A549 (cell line): ENCODE results near the gene FHL2. TPM values are rescaled to one million over a fixed set of nuclear protein-coding genes. Genes with fewer than 3 reads are reported as not detected.

Experiments
- ATAC-seq, 2 experiments: fragments of 200-7000 bp in 1 of 2; fragments of >200 bp in 1 of 2; cut with Nextera tagmentation in 1 of 2; cut with Tn5 transposase in 1 of 2; 3 replicates each; pipeline versions ENCODE4 v1.8.0 to v1.9.1; 2018 to 2020; ENCODE audit warnings: mild to moderate bottlenecking in 1 of 2, moderate library complexity in 1 of 2
- CTCF ChIA-PET: fragments of 300-600 bp; sonication (Branson Sonifier 250); formaldehyde crosslinking; extraction: SDS; loops from one replicate; lab custom pipeline; 2021; ENCODE audit warnings: antibody characterized with exemption, inconsistent platforms; lab: Yijun Ruan, JAX
- POLR2A ChIA-PET: fragments of 350-600 bp; formaldehyde crosslinking; extraction: SDS; loops from one replicate; lab custom pipeline; 2021; ENCODE audit warnings: antibody characterized with exemption, inconsistent platforms; lab: Yijun Ruan, JAX
- DNase-seq, 2 experiments: peaks; one replicate each; pipeline versions ENCODE4 v3.0.0 to v3.0.0-alpha.2; 2011 to 2016; ENCODE audit warnings: low read depth in 1 of 2, low spot score in 1 of 2
- FAIRE-seq: peaks from 2 replicates; lab custom pipeline; 2011; peaks lifted over from hg19 to GRCh38; lab: Jason Lieb, UNC
- H3K27ac ChIP-seq, 2 experiments: fragments of >200 bp; sonication (Bioruptor Twin); formaldehyde crosslinking; 3 replicates each; pipeline ENCODE4 v1.5.1; 2016 to 2017
- H3K4me1 ChIP-seq: fragments of >200 bp; sonication (Bioruptor Twin); formaldehyde crosslinking; 3 replicates; pipeline ENCODE4 v1.6.1; 2016
- H3K4me2 ChIP-seq: fragments of >200 bp; sonication (Bioruptor Twin); formaldehyde crosslinking; 3 replicates; pipeline ENCODE4 v1.6.1; 2016
- H3K4me3 ChIP-seq: fragments of >200 bp; sonication (Bioruptor Twin); formaldehyde crosslinking; 3 replicates; pipeline ENCODE4 v1.5.1; 2016
- H3K9me3 ChIP-seq: fragments of >200 bp; sonication (Bioruptor Twin); formaldehyde crosslinking; 3 replicates; pipeline ENCODE4 v1.6.1; 2016
- BHLHE40 ChIP-seq: IDR thresholded peaks from 2 replicates; pipeline ENCODE4 v1.6.1; 2012; ENCODE audit warnings: low read depth, low read length, inconsistent platforms
- CBX2 ChIP-seq: fragments of 200-600 bp; sonication (generic); IDR thresholded peaks from 2 replicates; pipeline ENCODE4 v1.6.1; 2016; ENCODE audit warnings: low read depth, mild to moderate bottlenecking, borderline replicate concordance
- CBX8 ChIP-seq: fragments of 200-600 bp; sonication (generic); IDR thresholded peaks from 2 replicates; pipeline ENCODE4 v1.6.1; 2016
- CHD2 ChIP-seq: fragments of 150-350 bp; IDR thresholded peaks from 2 replicates; pipeline ENCODE4 v1.6.1; 2014; ENCODE audit warnings: low read length; ENCODE audit not compliant: partially characterized antibody
- EP300 ChIP-seq, 2 experiments: fragments of >200 bp; sonication (Bioruptor Twin); formaldehyde crosslinking; IDR thresholded peaks; 2 replicates in 1 of 2; 3 replicates in 1 of 2; pipeline ENCODE4 v1.6.1; 2016 to 2017
- ESRRA ChIP-seq: fragments of 150-350 bp; IDR thresholded peaks from 2 replicates; pipeline ENCODE4 v1.6.1; 2014; ENCODE audit warnings: mild to moderate bottlenecking, low read length, borderline replicate concordance
- FOSL2 ChIP-seq, 2 experiments: fragments of 450-650 bp in 1 of 2; fragments of >200 bp in 1 of 2; sonication (Bioruptor Twin) in 1 of 2; formaldehyde crosslinking; IDR thresholded peaks; 2 replicates each; pipeline versions ENCODE4 v1.5.0 to v1.6.1; 2016 to 2020; ENCODE audit warnings: mild to moderate bottlenecking in 1 of 2, moderate library complexity in 1 of 2
- GATA3 ChIP-seq: IDR thresholded peaks from 2 replicates; pipeline ENCODE4 v1.6.1; 2012; ENCODE audit warnings: borderline replicate concordance
- HDAC2 ChIP-seq: fragments of 200-600 bp; sonication (generic); IDR thresholded peaks from 2 replicates; pipeline ENCODE4 v1.6.1; 2016
- HES2 ChIP-seq: fragments of >200 bp; sonication (Bioruptor Twin); formaldehyde crosslinking; IDR thresholded peaks from 2 replicates; pipeline ENCODE4 v1.6.1; 2016
- HOXA7 ChIP-seq: fragments of 250-450 bp; sonication (Bioruptor Pico); IDR thresholded peaks from 2 replicates; pipeline ENCODE4 v1.5.0; 2020; ENCODE audit warnings: mild to moderate bottlenecking, moderate library complexity
- HOXB5 ChIP-seq: fragments of 250-450 bp; sonication (Bioruptor Pico); IDR thresholded peaks from 2 replicates; pipeline ENCODE4 v1.5.0; 2020; ENCODE audit warnings: mild to moderate bottlenecking, moderate library complexity
- JUN ChIP-seq, 2 experiments: fragments of >200 bp; sonication (Bioruptor Twin); formaldehyde crosslinking; IDR thresholded peaks; 2 replicates in 1 of 2; 3 replicates in 1 of 2; pipeline ENCODE4 v1.6.1; 2016 to 2017
- KDM5A ChIP-seq: fragments of 200-600 bp; sonication (generic); IDR thresholded peaks from 2 replicates; pipeline ENCODE4 v1.6.1; 2016; ENCODE audit warnings: antibody characterized with exemption, mild to moderate bottlenecking
- MAX ChIP-seq: IDR thresholded peaks from 2 replicates; pipeline ENCODE4 v1.6.1; 2012
- MYC ChIP-seq: IDR thresholded peaks from 2 replicates; pipeline ENCODE4 v1.6.1; 2012; ENCODE audit warnings: mild to moderate bottlenecking, inconsistent platforms, low read length, improper control_type of control experiment, borderline replicate concordance
- NPAS2 ChIP-seq: fragments of 250-450 bp; sonication (Bioruptor Pico); IDR thresholded peaks from 2 replicates; pipeline ENCODE4 v1.8.0; 2022; ENCODE audit warnings: mild to moderate bottlenecking, moderate library complexity, borderline replicate concordance
- NR3C1 ChIP-seq: fragments of >200 bp; sonication (Bioruptor Twin); formaldehyde crosslinking; IDR thresholded peaks from 3 replicates; pipeline ENCODE4 v1.6.1; 2017
- PHF8 ChIP-seq: fragments of 200-600 bp; sonication (generic); IDR thresholded peaks from 2 replicates; pipeline ENCODE4 v1.6.1; 2016; ENCODE audit warnings: low read depth, mild to moderate bottlenecking, antibody characterized with exemption, moderate library complexity, borderline replicate concordance
- POLR2A ChIP-seq: IDR thresholded peaks from 2 replicates; pipeline ENCODE4 v1.6.1; 2012; ENCODE audit warnings: mild to moderate bottlenecking, low read length
- RAD21 ChIP-seq, 2 experiments: fragments of >200 bp in 1 of 2; sonication (Bioruptor Twin) in 1 of 2; formaldehyde crosslinking in 1 of 2; IDR thresholded peaks in 1 of 2; conservative IDR thresholded peaks in 1 of 2; 2 replicates in 1 of 2; 3 replicates in 1 of 2; pipeline ENCODE4 v1.6.1; 2012 to 2018; ENCODE audit warnings: inconsistent platforms in 1 of 2
- RARB ChIP-seq: fragments of 250-450 bp; sonication (Bioruptor Pico); IDR thresholded peaks from 2 replicates; pipeline ENCODE4 v1.8.0; 2021; ENCODE audit warnings: mild to moderate bottlenecking, moderate library complexity
- TFCP2L1 ChIP-seq: fragments of 250-450 bp; sonication (Bioruptor Pico); IDR thresholded peaks from 2 replicates; pipeline ENCODE4 v1.5.0; 2021; ENCODE audit warnings: mild to moderate bottlenecking
- ZC3H11A ChIP-seq: fragments of 450-650 bp; IDR thresholded peaks from 2 replicates; pipeline ENCODE4 v1.6.1; 2014; ENCODE audit warnings: antibody characterized with exemption, mild to moderate bottlenecking
- WGBS: methylation state at CpG from one replicate; pipeline ENCODE4 v1.1.6; 2017; ENCODE audit errors: missing lambda C conversion rate; 5-methylcytosine and 5-hydroxymethylcytosine counted together
- polyA plus RNA-seq, 4 experiments: library from polyadenylated mRNA; depleted of rRNA in 3 of 4; stranded (reverse); fragments of >200 nt; fragmentation: RNase III in 1 of 4; extraction: RNeasy Plus Mini Kit Qiagen cat#74134 plus additional on column Dnase treatment in 1 of 4; gene quantifications; 2 replicates in 3 of 4; 3 replicates in 1 of 4; pipeline ENCODE4 v1.2.3, GENCODE V29; 2011 to 2017
- TF ChIP-seq, protein P1 (sequence below): fragments of 150-350 bp; IDR thresholded peaks from 2 replicates; pipeline ENCODE4 v1.6.1; 2014; ENCODE audit warnings: low read depth, mild to moderate bottlenecking, low read length
- TF ChIP-seq, protein P2 (sequence below): IDR thresholded peaks from 2 replicates; pipeline ENCODE4 v1.6.1; 2012; ENCODE audit warnings: low read depth, borderline replicate concordance

Gene FHL2
- polyA plus RNA-seq, 2 of the 4 experiments (the other 2 are of a cell fraction): 57.9 to 85.9 TPM

DNA sequence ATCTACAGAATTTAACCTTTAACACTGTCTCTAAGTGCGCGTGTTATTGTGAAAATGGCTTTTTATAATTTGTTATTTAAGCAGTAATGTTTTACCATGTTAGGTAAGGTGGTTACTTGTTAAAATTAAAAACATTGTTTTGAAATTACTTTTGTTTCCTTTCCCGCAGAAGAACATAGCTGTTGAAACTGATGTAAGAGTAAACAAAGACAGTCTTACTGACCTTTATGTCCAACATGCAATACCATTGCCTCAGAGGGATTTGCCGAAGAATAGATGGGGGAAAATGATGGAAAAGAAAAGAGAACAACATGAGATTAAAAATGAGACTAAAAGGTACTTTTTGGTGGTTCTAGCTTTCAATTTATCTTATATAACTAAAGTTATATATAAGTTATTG is 59.4 kb downstream of the FHL2 start:
- Histone ChIP-seq H3K27ac (no peak overlapping the region), H3K9me3 (no peaks in the 10 kb centered on the region)
- TF ChIP-seq HOXA7 (CRISPR knock-in tag) (no peak), CBX8 (no peak)
- TF ChIP-seq, all 56 proteins: peak for 0
- Histone ChIP-seq H3K4me2 (peak overlapping the region; percentile 88), H3K4me1 (peaks cover 20% of the 10 kb centered on the region), H3K4me3 (no peak overlapping the region)
- ATAC-seq: no peak
- ChIA-PET CTCF (interaction anchor here (1.2 to 2.0 kb wide), 4 partner anchors 180 to 207 kb away, joined by 4 to 6 read pairs (median 5); no protein-coding TSS in a partner anchor), POLR2A (no interaction called here)
- no peak for DNase-seq
- 76% methylated on average over 4 of the region's 4 CpGs for WGBS
- no peak for FAIRE-seq

DNA sequence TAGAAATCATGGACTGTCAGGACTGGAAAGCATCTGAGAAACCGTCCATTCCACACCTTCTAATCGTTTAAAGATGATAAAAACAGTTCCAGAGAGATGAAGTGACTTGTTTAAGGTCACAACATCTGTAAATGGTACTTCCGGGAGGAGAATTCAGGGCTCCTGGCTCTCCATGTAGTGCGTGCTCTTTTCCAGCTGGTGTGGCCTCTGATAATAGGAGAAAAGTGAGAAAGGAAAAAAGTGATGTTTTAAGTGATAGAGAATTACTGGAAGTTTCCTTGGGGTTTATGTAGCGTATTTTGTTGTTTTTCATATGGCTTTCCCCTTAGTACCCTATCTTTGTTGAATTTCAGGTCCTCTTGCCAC is 60.8 kb downstream of the FHL2 start:
- WGBS: 2% methylated on average over 5 of the region's 5 CpGs
- no peak for FAIRE-seq
- ChIA-PET POLR2A (no interaction called here), CTCF (interaction anchor here (0.8 to 1.1 kb wide), 2 partner anchors 183 to 209 kb away, joined by 3 to 5 read pairs; no protein-coding TSS in a partner anchor)
- Histone ChIP-seq H3K9me3 (no peaks in the 10 kb centered on the region), H3K4me3 (peak overlapping the region; percentile 97), H3K4me1 (peaks cover 20% of the 10 kb centered on the region), H3K27ac (peak overlapping the region; percentile 96 to 100), H3K4me2 (peak overlapping the region; percentile 88)
- TF ChIP-seq, protein P1, sequence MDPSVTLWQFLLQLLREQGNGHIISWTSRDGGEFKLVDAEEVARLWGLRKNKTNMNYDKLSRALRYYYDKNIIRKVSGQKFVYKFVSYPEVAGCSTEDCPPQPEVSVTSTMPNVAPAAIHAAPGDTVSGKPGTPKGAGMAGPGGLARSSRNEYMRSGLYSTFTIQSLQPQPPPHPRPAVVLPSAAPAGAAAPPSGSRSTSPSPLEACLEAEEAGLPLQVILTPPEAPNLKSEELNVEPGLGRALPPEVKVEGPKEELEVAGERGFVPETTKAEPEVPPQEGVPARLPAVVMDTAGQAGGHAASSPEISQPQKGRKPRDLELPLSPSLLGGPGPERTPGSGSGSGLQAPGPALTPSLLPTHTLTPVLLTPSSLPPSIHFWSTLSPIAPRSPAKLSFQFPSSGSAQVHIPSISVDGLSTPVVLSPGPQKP: no peak
- no peak for TF ChIP-seq TFCP2L1 (CRISPR knock-in tag)
- no peak for TF ChIP-seq CBX2
- no peak for TF ChIP-seq RAD21 (conservative IDR thresholded peaks at IDR 0.05 in 1 of 2, IDR thresholded peaks at IDR 0.05 in 1 of 2)
- TF ChIP-seq EP300 (IDR thresholded peaks at IDR 0.05): no peak
- TF ChIP-seq RARB (CRISPR knock-in tag): no peak
- no peak for TF ChIP-seq ZC3H11A
- no peak for TF ChIP-seq BHLHE40
- TF ChIP-seq, protein P2, sequence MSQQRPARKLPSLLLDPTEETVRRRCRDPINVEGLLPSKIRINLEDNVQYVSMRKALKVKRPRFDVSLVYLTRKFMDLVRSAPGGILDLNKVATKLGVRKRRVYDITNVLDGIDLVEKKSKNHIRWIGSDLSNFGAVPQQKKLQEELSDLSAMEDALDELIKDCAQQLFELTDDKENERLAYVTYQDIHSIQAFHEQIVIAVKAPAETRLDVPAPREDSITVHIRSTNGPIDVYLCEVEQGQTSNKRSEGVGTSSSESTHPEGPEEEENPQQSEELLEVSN: no peak
- no peak for TF ChIP-seq NPAS2 (CRISPR knock-in tag)
- TF ChIP-seq HOXB5 (CRISPR knock-in tag): no peak
- no peak for TF ChIP-seq ESRRA
- TF ChIP-seq FOSL2 (IDR thresholded peaks at IDR 0.05): no peak
- TF ChIP-seq FOSL2 (CRISPR knock-in tag; IDR thresholded peaks at IDR 0.05): no peak
- no peak for DNase-seq
- ATAC-seq: peak in 1 of 2 experiments; percentile 53; a peak in 3 of 6 replicates

DNA sequence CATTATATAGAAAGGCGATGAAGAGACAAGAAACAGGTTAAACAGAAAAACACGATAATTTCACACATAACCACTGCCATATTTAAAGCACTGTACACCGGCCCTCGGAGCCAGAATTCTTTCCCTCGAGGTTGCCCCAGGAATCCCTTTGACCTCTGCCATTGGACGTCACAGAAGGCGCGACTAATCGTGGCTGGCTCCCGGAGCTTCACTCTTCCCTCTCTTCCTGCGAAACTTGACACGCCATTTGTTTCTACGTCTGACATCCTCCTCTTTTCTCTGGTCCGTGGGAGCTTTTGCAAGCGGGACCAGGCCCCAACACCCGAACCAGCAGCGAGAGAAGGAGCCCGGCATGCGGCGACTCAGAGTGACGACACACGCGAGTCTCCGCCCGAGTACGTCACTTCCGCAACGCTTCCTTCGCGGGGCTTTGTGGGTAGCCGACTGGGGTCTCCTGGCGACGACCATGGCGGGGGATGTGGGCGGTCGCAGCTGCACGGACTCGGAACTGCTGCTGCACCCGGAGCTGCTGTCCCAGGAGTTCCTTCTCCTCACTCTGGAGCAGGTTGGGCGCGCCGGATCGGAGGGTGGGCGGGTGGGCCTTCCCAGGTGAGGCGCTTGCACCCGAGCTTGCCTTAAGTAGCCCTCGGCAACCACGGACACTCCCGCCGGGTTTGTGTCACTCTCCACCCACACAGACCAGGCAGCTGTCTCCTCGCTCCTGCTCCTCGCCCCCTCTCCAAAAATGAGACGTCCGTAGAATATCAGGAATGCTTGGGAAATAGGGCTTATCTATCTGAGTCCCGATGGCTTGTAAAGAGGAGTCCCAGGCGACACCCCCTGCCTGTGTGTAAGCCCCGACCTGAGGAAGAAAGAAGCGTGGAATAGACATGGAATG is 61.5 kb downstream of the FHL2 start, which contains the start of gene C2orf49:
TSS of gene C2orf49 (plus strand) at position 419 of the 898 bp plus-strand sequence. CDS start at position 467, 48 bp downstream.
- Histone ChIP-seq H3K27ac (peak within 1 kb of the TSS; percentile 96 to 100), H3K4me3 (peak within 1 kb of the TSS; percentile 97), H3K4me1 (peaks cover 20% of the 10 kb centered on the region), H3K4me2 (peak within 1 kb of the TSS; percentile 93), H3K9me3 (no peaks in the 10 kb centered on the region)
- FAIRE-seq (no peak), ATAC-seq (peak; percentile 94), DNase-seq (peak; percentile 62 to 87)
- 2% methylated on average over 38 of the region's 58 CpGs for WGBS
- CTCF ChIA-PET: interaction anchor here (0.8 to 1.1 kb wide), 2 partner anchors 184 to 209 kb away, joined by 3 to 5 read pairs; no protein-coding TSS in a partner anchor
- POLR2A ChIA-PET: interaction anchor here (1.1 kb wide), 1 partner anchor 9 kb away, joined by 4 read pairs; the partner anchor contains the start of gene TGFBRAP1
- no peak for TF ChIP-seq HES2
- 0 out of 2 replicates have a peak, but pooled peaks have one; percentile 49 for TF ChIP-seq MYC
- peak; percentile 63 for TF ChIP-seq POLR2A
- TF ChIP-seq, protein P2: 0 out of 2 replicates have a peak, but pooled peaks have one; percentile 26
- TF ChIP-seq HDAC2: no peak
- TF ChIP-seq GATA3: peak; percentile 35; the same call in 1 of the 2 replicates
- TF ChIP-seq NR3C1: no peak
- peak; percentile 61 for TF ChIP-seq KDM5A
- TF ChIP-seq JUN (IDR thresholded peaks at IDR 0.05): peak; percentile 46 to 60; a peak in 2 of 5 replicates
- TF ChIP-seq PHF8: peak; percentile 70; the same call in 1 of the 2 replicates
- TF ChIP-seq RARB (CRISPR knock-in tag): no peak
- TF ChIP-seq CHD2: no peak
- peak; percentile 72 for TF ChIP-seq MAX
- TF ChIP-seq, all 56 proteins: peak for 8
